Mucosa of descending colon (tissue), 3 donors: Measurements from ENCODE around the gene WNT16. TPM values are rescaled to one million over a fixed set of nuclear protein-coding genes. Genes with fewer than 3 reads are reported as not detected.
A peak's percentile ranks its signal among the peaks of the same experiment; 100 is the strongest.

Source experiments
- ATAC-seq: fragments of 200-7000 bp; cut with Tn5 transposase; one replicate; pipeline ENCODE4 v1.9.1; 2020; ENCODE audit warnings: mild to moderate bottlenecking, moderate library complexity
- DNase-seq, 3 donors: peaks; one replicate each; pipeline ENCODE4 v3.0.0-alpha.2; 2020
- H3K36me3 ChIP-seq: fragments of 200-600 bp; one replicate; pipeline ENCODE4 v1.8.0; 2021; ENCODE audit warnings: low read depth, mild to moderate bottlenecking
- H3K4me1 ChIP-seq: fragments of 200-600 bp; one replicate; pipeline ENCODE4 v1.8.0; 2021; ENCODE audit warnings: low read depth, mild to moderate bottlenecking
- H3K4me3 ChIP-seq: fragments of 200-600 bp; one replicate; pipeline ENCODE4 v1.8.0; 2021; ENCODE audit warnings: mild to moderate bottlenecking
- H3K9me3 ChIP-seq: fragments of 200-600 bp; one replicate; pipeline ENCODE4 v1.8.0; 2021; ENCODE audit warnings: mild to moderate bottlenecking
- intact Hi-C, 2 donors: fragments of 100-400 bp; cut with DNase I in 1 of 2; cut with micrococcal nuclease in 1 of 2; formaldehyde crosslinking; loops; one replicate each; pipeline versions ENCODE4 v1.11.0 to v1.11.1; 2022; cut with DNase I, micrococcal nuclease
- total RNA-seq, 3 donors: library from RNA; stranded (reverse); fragmentation: NEBNext Ultra II Directional in 2 of 3; extraction: Animal tissue kit (Norgen Biotek cat#: 25700) in 2 of 3; gene quantifications; one replicate each; pipeline versions ENCODE4 v1.2.1 to v1.2.4, GENCODE V29; 2021 to 2023
- TF ChIP-seq, protein P1 (sequence below): fragments of 200-600 bp; IDR thresholded peaks from one replicate; pipeline ENCODE4 v1.8.0; 2022; ENCODE audit warnings: antibody characterized with exemption, mild to moderate bottlenecking
- donor health status: DM: no; HTN: no; CAD: no; lungs with moderate emphysema.
- donor health status: DM: no; HTN: no; CAD: no.
- donor health status: DM: no; HTN: yes; CAD: no.

Gene WNT16
- total RNA-seq, 3 donors from 2014 or later, result 1.4 TPM; not detected in 2

DNA sequence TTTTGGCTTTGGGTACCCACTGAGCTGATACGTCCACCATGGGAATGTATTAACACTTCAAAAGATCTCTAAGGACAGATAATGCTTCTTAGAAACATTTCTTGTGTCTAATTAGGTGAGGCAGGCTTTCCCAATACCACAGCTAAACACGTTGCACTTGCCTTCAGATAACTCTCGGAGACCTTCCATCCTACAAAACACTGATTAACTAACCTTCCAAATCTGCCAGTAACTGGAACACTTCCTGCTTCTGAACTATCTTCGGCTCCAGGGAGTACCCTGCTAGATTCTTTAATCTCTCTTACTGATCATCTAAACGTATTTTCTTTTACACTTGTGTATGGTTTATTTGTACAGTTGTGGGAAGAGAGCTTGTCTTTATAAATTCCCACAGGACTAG is 1.1 kb upstream of the WNT16 start:
- no peak for DNase-seq
- no peak for ATAC-seq
- TF ChIP-seq, protein P1, sequence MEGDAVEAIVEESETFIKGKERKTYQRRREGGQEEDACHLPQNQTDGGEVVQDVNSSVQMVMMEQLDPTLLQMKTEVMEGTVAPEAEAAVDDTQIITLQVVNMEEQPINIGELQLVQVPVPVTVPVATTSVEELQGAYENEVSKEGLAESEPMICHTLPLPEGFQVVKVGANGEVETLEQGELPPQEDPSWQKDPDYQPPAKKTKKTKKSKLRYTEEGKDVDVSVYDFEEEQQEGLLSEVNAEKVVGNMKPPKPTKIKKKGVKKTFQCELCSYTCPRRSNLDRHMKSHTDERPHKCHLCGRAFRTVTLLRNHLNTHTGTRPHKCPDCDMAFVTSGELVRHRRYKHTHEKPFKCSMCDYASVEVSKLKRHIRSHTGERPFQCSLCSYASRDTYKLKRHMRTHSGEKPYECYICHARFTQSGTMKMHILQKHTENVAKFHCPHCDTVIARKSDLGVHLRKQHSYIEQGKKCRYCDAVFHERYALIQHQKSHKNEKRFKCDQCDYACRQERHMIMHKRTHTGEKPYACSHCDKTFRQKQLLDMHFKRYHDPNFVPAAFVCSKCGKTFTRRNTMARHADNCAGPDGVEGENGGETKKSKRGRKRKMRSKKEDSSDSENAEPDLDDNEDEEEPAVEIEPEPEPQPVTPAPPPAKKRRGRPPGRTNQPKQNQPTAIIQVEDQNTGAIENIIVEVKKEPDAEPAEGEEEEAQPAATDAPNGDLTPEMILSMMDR, result no peak
- Histone ChIP-seq H3K9me3 (no peaks in the 10 kb centered on the region), H3K4me3 (no peak overlapping the region), H3K4me1 (peaks cover 12% of the 10 kb centered on the region), H3K36me3 (no peaks in the 10 kb centered on the region)
- intact Hi-C loops, result no loop called here

DNA sequence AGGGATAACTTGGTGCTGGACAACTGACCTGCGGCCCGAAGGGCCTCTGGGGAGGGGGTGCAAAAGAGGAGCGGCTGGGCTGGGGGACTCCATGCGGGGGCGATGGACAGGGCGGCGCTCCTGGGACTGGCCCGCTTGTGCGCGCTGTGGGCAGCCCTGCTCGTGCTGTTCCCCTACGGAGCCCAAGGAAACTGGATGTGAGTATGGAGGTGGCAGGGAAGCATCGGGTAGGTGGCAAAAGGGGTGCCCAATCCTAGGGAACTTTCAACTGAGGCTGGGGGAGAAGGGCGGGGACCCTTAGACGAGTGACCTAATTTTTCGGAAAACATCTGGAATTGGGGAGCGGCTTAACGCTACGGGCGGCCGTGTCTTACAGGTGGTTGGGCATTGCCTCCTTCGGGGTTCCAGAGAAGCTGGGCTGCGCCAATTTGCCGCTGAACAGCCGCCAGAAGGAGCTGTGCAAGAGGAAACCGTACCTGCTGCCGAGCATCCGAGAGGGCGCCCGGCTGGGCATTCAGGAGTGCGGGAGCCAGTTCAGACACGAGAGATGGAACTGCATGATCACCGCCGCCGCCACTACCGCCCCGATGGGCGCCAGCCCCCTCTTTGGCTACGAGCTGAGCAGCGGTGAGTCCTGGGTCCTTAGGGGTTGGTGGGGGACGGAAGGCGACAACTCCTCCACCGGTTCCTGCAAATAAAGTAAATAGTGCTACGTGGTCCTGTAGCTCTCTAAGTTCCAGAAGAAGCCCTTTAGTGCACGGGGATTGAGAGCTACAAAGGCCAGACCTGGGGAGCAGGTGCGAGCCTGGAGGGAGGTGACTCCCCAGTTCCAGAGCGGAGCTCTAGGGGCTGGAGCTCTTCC is 622 bp downstream of the WNT16 start:
- H3K4me3 ChIP-seq, result no peak overlapping the region
- intact Hi-C loops, result no loop called here
- ATAC-seq (peak; percentile 78), DNase-seq (peak; percentile 31 to 60 (median 59))
- TF ChIP-seq, protein P1, result no peak
- H3K9me3 ChIP-seq, result no peaks in the 10 kb centered on the region
- no peaks in the 10 kb centered on the region for H3K36me3 ChIP-seq
- peaks cover 12% of the 10 kb centered on the region for H3K4me1 ChIP-seq

DNA sequence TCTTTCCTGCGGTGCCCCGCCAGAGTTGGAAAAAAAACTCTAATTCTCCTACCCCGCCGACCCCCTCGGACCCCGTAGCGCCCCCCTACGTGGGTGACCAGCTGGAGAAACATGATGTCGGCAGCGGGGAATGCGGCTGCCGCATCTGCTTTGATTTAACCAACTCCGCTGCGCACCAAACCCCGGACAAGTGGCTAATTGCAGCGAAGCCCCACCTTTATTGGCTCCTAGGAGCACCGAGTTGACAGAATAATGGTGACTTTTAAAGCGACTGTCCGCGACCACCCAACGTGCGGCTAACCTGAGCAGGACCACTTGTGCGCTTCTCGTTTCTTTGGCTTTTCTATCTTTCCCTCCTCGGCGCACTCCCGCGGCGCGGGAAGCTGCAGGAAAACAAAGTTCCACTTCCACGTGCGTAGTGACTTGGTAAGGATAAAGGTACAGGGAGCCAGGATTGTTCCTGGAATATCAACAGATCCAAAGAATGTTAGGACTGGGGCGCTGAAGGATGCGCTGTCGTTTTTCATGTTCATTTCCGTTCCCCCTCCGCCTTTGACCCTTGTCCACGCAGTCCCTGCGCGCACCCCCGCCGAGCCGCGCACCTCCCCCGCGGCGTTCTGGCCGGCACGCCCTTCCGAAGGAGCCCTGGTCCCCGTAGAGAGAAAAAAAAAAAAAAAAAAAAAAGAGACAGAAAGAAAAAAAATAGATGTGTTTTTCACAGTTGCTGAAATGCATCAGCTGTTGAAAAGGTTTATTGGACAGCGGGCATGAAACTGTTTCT is 1.4 kb downstream of the WNT16 start:
- intact Hi-C loops, result no loop called here
- peak; percentile 55 for ATAC-seq
- Histone ChIP-seq H3K36me3 (no peaks in the 10 kb centered on the region), H3K4me1 (peaks cover 12% of the 10 kb centered on the region), H3K4me3 (no peak overlapping the region), H3K9me3 (no peaks in the 10 kb centered on the region)
- peak in 1 of 3 donors; percentile 35 for DNase-seq
- TF ChIP-seq, protein P1, result no peak

DNA sequence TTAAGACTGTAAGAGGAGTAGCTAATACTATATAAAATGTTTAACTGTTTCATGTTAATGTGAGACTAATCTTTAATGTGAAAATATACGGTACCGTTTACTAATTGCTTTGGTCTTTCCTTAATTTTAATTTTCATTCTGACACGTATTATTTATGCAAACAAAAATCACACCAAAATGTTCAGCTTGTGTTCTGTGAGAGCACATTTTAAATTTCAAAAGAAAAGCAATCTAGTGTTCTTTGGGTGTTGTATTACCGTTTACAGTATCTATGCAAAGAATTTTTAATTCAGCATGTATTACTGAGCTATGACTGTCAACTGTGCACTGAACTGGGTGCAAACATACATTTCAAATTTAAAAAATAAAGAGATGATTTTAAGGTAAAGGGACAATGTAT is 2.2 kb downstream of the WNT16 start:
- H3K9me3 ChIP-seq, result no peaks in the 10 kb centered on the region
- intact Hi-C loops, result no loop called here
- DNase-seq (no peak), ATAC-seq (no peak)
- no peaks in the 10 kb centered on the region for H3K36me3 ChIP-seq
- peaks cover 12% of the 10 kb centered on the region for H3K4me1 ChIP-seq
- TF ChIP-seq, protein P1, result no peak
- H3K4me3 ChIP-seq, result no peak overlapping the region

DNA sequence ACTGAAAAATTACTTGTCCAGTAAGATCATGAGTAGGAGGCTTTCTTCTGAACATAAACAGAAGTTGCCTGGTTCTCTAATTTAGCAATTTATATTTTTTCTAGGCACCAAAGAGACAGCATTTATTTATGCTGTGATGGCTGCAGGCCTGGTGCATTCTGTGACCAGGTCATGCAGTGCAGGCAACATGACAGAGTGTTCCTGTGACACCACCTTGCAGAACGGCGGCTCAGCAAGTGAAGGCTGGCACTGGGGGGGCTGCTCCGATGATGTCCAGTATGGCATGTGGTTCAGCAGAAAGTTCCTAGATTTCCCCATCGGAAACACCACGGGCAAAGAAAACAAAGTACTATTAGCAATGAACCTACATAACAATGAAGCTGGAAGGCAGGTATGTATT is 2.8 kb downstream of the WNT16 start:
- H3K4me3 ChIP-seq, result no peak overlapping the region
- DNase-seq (no peak), ATAC-seq (no peak)
- no peaks in the 10 kb centered on the region for H3K9me3 ChIP-seq
- intact Hi-C loops, result no loop called here
- TF ChIP-seq, protein P1, result no peak
- H3K4me1 ChIP-seq, result peaks cover 12% of the 10 kb centered on the region
- H3K36me3 ChIP-seq, result no peaks in the 10 kb centered on the region
